Natural killer cell treated with Interleukin-12 subunit alpha and Interleukin-12 subunit beta and Interleukin-15 and Interleukin-18, amount 100 ng/mL, for 72 hours (primary cell): Measurements from ENCODE around the gene POLR3H. TPM values are rescaled to one million over a fixed set of nuclear protein-coding genes. Genes with fewer than 3 reads are reported as not detected.

Experiments used
- ATAC-seq, 2 donors: fragments of 150-1000 bp; cut with Tn5 transposase in 1 of 2; sonication (Bioruptor Pico), chemical (Tn5 transposase) in 1 of 2; 2 replicates each; pipeline ENCODE4 v1.10.0; 2021
- DNase-seq: peaks from one replicate; pipeline ENCODE4 v3.0.0; 2022; ENCODE audit warnings: low spot score
- H3K27ac Mint-ChIP-seq, 2 donors: 1 replicate in 1 of 2; 2 replicates in 1 of 2; pipeline ENCODE4 v1.8.0; 2022; ENCODE audit warnings: mixed read lengths in 2 of 2, mild to moderate bottlenecking in 1 of 2, moderate library complexity in 1 of 2
- H3K27me3 Mint-ChIP-seq, 2 donors: 1 replicate in 1 of 2; 2 replicates in 1 of 2; pipeline ENCODE4 v1.8.0; 2022; ENCODE audit warnings: mixed read lengths in 2 of 2
- H3K36me3 Mint-ChIP-seq: one replicate; pipeline ENCODE4 v1.8.0; 2022; ENCODE audit warnings: mixed read lengths
- H3K4me1 Mint-ChIP-seq, 2 donors: 1 replicate in 1 of 2; 2 replicates in 1 of 2; pipeline ENCODE4 v1.8.0; 2022; ENCODE audit warnings: low read depth in 2 of 2, mixed read lengths in 2 of 2, mild to moderate bottlenecking in 1 of 2
- H3K4me3 Mint-ChIP-seq: one replicate; pipeline ENCODE4 v1.8.0; 2022; ENCODE audit warnings: mixed read lengths
- H3K9me3 Mint-ChIP-seq: 2 replicates; pipeline ENCODE4 v1.8.0; 2022; ENCODE audit warnings: mixed read lengths
- total RNA-seq, 2 donors: library from RNA; stranded (reverse); gene quantifications; one replicate each; pipeline ENCODE4 v1.2.3, GENCODE V29; 2022

POLR3H gene
- total RNA-seq, 2 donors from 2014 or later = 42.5 to 84.0 TPM

DNA sequence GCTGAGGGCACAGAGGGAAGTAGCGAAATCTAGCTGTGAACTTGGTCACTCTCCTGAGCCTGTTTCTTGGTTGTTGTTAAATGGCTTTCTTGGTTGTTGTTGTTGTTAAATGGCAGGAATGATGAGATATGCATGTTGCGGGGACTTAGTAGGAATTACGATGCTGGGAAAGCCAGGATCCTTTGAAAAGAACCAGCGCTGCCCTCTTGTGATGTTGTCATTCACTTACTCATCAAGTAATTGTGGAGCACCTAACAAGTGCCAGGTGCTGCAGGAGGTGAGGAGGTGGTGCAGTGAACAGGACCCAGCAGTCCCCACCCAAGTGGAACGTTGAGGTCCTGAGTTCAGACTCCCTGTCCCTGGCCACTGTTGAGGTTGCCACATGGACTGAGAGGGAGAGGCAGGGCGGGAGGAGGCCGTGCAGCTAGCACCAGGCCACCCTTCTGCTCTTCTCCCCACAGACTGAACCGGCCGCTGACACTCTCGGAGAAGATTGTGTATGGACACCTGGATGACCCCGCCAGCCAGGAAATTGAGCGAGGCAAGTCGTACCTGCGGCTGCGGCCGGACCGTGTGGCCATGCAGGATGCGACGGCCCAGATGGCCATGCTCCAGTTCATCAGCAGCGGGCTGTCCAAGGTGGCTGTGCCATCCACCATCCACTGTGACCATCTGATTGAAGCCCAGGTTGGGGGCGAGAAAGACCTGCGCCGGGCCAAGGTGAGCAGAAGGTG lies 36.8 kb downstream of the POLR3H start:
- H3K36me3 Mint-ChIP-seq = peaks cover 6% of the 10 kb centered on the region
- DNase-seq (no peak), ATAC-seq (no peak)
- no peak overlapping the region for H3K4me3 Mint-ChIP-seq
- peaks cover 0 to 2% of the 10 kb centered on the region in 2 donors for H3K4me1 Mint-ChIP-seq
- H3K9me3 Mint-ChIP-seq = no peaks in the 10 kb centered on the region
- no peaks in the 10 kb centered on the region for H3K27me3 Mint-ChIP-seq
- H3K27ac Mint-ChIP-seq = no peak overlapping the region

DNA sequence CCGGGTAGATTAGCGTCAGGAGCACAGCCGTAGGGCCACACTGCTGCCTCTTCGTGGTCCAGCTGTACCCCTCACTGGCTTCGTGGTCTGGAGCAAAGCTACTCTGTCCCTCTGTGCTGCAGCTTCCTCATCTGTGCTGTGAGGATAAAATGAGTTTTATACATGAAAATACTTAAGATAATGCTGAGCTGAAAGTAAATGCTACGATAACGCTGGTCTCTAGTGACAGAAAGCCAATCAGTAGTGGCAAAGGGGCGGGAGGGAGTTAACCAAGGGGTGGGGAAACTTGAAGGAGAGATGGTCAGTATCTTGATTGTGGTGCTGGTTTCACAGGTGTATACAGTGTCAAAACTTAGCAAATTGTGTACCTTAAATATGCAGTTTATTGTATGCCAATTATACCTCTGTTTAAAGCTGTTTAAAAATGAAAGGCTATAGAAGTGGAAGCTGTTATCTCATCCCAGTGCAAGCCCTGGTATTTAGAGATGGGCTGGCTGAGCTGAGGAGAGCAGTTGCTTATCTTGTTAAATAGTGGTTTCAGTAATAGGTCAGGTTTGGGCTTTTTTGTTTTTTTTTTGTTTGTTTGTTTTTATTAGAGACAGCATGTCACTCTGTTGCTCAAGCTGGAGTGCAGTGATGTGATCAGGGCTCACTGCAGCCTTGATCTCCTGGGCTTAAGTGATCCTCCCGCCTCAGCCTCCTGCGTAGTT lies 38.6 kb downstream of the POLR3H start:
- Mint-ChIP-seq H3K9me3 (no peaks in the 10 kb centered on the region), H3K36me3 (no peaks in the 10 kb centered on the region), H3K27ac (no peak overlapping the region), H3K27me3 (no peaks in the 10 kb centered on the region), H3K4me1 (peaks cover 0 to 2% of the 10 kb centered on the region in 2 donors), H3K4me3 (no peak overlapping the region)
- DNase-seq (no peak), ATAC-seq (no peak)

DNA sequence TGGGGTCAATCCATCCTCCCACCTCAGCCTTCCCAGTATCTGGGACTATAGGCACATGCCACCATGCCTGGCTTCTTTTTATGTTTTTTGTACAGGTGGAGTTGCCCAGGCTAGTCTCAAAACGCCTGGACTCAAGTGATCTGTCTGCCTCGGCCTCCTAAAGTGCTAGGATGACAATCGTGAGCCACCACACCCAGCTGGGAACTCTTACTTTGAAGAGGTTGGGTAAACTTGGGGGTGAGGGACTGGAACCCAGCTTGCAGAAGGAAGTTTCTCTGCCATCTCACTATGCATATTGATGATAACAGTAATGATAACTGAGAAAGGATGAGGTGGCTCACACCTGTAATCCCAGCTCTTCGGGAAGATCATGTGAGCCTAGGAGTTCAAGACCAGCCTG lies 39.5 kb downstream of the POLR3H start:
- Mint-ChIP-seq H3K27ac (no peak overlapping the region), H3K36me3 (no peaks in the 10 kb centered on the region)

DNA sequence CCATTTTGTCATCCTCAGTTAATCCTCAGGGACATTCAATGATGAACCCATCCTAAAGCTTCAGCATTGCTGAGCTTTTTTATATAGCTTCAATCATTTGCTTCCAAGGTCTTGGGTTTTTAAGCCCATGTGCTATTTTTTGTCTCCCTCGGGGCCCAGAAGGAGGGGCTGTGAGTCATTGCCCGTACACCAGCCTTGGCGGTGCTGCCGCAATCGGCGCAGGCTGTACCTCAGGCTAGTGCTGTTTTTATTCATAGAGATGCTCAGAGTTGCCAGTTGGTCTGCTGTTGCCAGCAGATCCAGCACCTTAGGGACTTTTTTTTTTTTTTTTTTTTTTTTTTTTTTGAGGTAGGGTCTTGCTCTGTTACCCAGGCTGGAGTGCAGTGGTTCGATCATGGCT lies 39.9 kb downstream of the POLR3H start:
- Mint-ChIP-seq H3K27me3 (no peaks in the 10 kb centered on the region), H3K36me3 (no peaks in the 10 kb centered on the region), H3K9me3 (no peaks in the 10 kb centered on the region), H3K4me3 (no peak overlapping the region), H3K4me1 (peaks cover 0 to 2% of the 10 kb centered on the region in 2 donors), H3K27ac (no peak overlapping the region)
- DNase-seq (no peak), ATAC-seq (no peak)

More for the DNA sequence above, 39.5 kb downstream of the POLR3H start:
- H3K4me1 Mint-ChIP-seq = peaks cover 0 to 2% of the 10 kb centered on the region in 2 donors
- H3K27me3 Mint-ChIP-seq = no peaks in the 10 kb centered on the region
- ATAC-seq (no peak), DNase-seq (no peak)
- H3K9me3 Mint-ChIP-seq = no peaks in the 10 kb centered on the region
- H3K4me3 Mint-ChIP-seq = no peak overlapping the region

DNA sequence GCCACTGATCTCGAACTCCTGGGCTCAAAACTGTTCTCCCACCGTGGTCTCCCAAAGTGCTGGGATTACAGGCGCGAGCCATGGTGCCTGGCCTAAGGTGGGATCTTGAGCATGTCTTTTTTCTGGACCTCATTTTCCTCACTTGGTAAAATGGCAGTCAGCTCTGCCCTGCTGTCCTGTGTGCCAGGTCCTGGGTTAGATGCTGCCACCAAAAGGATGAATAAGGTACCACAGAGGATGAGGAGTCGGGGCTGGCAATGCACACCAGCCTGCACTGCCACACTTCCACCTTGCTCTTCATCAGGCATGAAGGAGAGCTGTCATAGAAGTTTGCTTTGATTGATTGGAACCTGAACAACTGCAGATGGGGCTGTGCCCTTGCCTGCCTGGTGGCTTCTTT lies 43.1 kb downstream of the POLR3H start:
- no peak for DNase-seq
- H3K4me3 Mint-ChIP-seq = no peak overlapping the region
- H3K4me1 Mint-ChIP-seq = peaks cover 0 to 4% of the 10 kb centered on the region in 2 donors
- H3K36me3 Mint-ChIP-seq = no peaks in the 10 kb centered on the region
- H3K27me3 Mint-ChIP-seq = no peaks in the 10 kb centered on the region
- peak in 1 of 2 donors; percentile 47 for ATAC-seq
- no peaks in the 10 kb centered on the region for H3K9me3 Mint-ChIP-seq
- peak overlapping the region in 1 of 2 donors; percentile 43 for H3K27ac Mint-ChIP-seq

DNA sequence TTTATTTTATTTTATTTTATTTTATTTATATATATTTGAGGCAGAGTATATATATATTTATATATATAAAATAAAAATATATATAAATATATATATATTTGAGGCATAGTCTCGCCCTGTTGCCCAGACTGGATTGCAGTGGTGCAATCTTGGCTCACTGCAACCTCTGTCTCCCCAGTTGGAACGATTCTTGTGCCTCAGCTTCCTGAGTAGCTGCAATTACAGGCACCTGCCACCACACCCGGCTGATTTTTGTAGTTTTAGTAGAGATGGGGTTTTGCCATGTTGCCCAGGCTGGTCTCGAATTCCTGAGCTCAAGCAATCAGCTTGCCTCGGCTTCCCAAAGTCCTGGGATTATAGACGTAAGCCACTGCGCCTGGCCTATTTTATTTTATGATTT lies 44.0 kb downstream of the POLR3H start:
- H3K4me1 Mint-ChIP-seq = peaks cover 0 to 4% of the 10 kb centered on the region in 2 donors
- no peak overlapping the region for H3K27ac Mint-ChIP-seq
- H3K4me3 Mint-ChIP-seq = no peak overlapping the region
- no peaks in the 10 kb centered on the region for H3K9me3 Mint-ChIP-seq
- ATAC-seq (no peak), DNase-seq (no peak)
- no peaks in the 10 kb centered on the region for H3K36me3 Mint-ChIP-seq
- no peaks in the 10 kb centered on the region for H3K27me3 Mint-ChIP-seq

DNA sequence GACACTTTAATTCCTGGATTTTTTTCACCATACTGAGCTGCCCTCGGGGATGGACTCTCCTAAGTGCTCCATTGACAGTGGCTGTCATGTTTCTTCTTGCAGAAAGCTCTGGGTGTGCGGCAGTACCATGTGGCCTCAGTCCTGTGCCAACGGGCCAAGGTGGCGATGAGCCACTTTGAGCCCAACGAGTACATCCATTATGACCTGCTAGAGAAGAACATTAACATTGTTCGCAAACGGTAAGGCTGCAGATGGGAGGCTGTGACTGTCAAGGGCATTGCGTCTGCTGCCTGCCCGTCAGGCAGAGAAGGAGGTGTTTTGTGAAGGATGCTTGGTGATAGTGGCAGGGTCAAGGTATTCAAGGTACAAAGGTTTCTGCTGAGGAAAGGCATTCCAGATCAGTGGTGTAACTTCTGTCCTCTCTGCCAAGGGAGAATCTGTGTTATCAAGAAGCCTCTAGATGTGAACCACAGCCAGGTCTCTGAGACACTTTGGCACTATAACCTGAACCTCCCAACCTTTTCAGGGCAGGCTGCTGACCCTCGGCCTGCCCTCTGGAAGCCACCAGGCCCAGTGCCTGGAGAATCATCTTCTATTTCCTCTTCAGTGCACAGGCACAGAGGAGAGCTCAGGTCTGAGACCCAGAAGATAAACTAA lies 44.5 kb downstream of the POLR3H start:
- Mint-ChIP-seq H3K4me3 (no peak overlapping the region), H3K27me3 (no peaks in the 10 kb centered on the region), H3K4me1 (peaks cover 0 to 4% of the 10 kb centered on the region in 2 donors), H3K36me3 (no peaks in the 10 kb centered on the region), H3K9me3 (no peaks in the 10 kb centered on the region), H3K27ac (no peak overlapping the region)
- DNase-seq (no peak), ATAC-seq (no peak)

DNA sequence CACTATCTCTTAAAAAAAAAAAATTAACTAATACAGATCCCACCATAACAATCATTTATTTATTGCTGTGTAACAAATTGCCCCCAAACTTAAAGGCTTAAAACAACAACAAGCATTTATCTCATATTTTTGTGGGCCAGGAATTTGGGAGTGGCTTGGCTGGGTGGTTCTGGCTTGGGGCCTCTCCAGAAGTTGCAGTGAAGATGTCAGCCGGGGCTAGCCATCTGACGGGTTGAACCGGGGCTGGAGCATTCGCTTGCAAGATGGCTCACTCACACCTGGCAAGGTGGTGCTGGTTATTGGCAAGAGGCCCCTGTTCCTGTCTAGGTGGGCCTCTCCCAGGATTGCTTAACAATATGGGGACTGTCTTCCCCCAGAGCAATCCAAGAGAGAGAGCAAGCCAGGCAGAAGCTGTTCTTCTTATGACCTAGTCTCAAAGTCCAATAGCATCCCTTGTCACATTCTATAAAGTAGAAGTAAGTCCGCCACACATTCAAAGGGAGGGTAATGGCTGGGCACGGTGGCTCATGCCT lies 45.9 kb downstream of the POLR3H start:
- Mint-ChIP-seq H3K27me3 (no peaks in the 10 kb centered on the region), H3K4me3 (no peak overlapping the region), H3K9me3 (no peaks in the 10 kb centered on the region), H3K27ac (no peak overlapping the region), H3K36me3 (no peaks in the 10 kb centered on the region), H3K4me1 (peaks cover 0 to 4% of the 10 kb centered on the region in 2 donors)
- no peak for DNase-seq
- no peak for ATAC-seq

DNA sequence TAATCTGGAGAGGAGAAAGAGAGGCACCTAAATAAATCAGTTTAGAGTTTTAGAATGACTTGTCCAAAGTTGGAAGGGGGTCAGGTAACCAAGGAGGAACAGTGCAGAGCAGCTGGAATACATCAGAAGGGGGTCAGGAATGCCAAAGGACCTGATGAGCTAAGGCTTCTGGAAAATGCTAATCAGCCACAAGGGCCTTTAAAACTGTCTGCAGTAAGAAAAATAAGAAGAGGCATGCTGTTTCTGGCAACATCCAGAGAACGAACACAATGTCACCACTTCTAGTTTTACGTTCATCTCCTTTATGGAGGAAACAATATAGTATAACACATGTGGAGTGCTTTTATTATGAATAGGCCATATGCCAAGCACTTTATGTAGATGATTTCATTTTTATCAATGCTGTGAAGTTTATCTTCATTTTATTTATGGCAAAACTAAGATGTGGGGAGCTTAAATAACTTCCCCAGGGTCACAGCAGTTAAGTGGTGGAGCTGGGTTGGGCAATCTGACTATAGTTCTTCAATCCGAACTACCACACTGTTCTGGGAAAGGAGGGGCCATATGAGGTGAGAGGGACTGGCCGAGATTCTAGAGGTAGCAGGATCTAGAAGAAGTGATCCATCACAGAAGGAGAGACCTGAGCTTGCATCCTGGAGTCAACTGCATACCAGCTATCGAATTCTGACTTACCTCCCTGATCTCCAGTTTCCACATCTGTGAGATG lies 52.7 kb downstream of the POLR3H start:
- Mint-ChIP-seq H3K4me3 (no peak overlapping the region), H3K9me3 (no peaks in the 10 kb centered on the region), H3K36me3 (no peaks in the 10 kb centered on the region), H3K27me3 (no peaks in the 10 kb centered on the region), H3K4me1 (peaks cover 13 to 14% of the 10 kb centered on the region in 2 donors), H3K27ac (no peak overlapping the region)
- ATAC-seq = no peak
- no peak for DNase-seq

DNA sequence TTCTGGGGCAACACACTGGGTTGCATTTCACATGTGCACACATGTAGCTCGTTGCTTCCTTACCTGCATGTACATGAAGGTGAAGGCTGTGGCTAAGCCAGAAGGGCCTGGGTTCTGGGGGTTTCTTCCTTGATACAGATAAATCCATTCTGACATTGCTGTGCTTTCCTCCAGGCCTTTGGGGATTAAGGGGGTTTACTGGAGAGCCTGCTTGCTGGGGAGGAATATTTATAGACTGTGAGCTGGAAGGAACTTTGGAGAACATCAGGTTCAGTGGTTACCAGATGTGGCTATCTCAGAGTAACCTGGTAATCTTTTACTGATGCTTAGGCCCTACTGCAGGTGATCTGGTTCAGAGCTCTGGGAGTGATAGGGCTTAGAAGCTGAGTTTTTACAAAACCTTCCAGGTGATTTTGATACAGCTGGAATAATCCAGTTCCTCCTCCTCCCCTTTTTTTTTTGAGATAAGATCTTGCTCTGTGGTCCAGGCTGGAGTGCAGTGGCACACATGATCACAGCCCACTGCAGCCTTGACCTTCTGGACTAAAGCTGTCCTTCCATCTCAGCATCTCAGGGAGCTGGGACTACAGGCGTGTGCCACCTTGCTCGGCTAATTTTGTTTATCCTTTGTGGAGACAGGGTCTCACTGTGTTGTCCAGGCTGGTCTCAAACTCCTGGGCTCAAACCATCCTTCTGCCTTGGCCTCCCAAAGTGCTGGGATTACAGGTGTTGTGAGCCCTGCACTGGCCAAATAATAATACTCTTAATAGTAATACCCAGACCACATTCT lies 55.5 kb downstream of the POLR3H start:
- ATAC-seq (no peak), DNase-seq (no peak)
- no peaks in the 10 kb centered on the region for H3K36me3 Mint-ChIP-seq
- no peaks in the 10 kb centered on the region for H3K9me3 Mint-ChIP-seq
- no peak overlapping the region for H3K27ac Mint-ChIP-seq
- no peak overlapping the region for H3K4me3 Mint-ChIP-seq
- no peaks in the 10 kb centered on the region for H3K27me3 Mint-ChIP-seq
- peaks cover 16% of the 10 kb centered on the region in 2 donors for H3K4me1 Mint-ChIP-seq

DNA sequence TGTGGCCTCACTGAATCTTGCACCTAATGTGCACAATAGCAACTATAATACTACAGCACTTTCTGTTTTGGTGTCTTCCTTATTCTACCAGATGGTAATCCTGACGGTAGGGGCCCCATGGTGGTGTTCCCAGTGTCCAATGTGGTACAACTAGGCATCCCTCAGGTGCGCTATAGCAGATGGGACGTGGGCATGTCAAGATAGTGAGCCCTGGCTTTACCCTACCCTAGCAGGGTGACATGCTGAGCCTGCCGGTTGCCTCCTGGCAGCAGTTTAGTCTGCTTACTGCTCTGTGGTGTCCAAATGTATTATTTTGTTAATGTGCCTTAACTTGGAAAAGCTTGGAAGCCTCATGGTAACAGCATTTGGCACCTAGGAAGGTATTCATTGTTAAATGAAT lies 56.2 kb downstream of the POLR3H start:
- peaks cover 16 to 18% of the 10 kb centered on the region in 2 donors for H3K4me1 Mint-ChIP-seq

DNA sequence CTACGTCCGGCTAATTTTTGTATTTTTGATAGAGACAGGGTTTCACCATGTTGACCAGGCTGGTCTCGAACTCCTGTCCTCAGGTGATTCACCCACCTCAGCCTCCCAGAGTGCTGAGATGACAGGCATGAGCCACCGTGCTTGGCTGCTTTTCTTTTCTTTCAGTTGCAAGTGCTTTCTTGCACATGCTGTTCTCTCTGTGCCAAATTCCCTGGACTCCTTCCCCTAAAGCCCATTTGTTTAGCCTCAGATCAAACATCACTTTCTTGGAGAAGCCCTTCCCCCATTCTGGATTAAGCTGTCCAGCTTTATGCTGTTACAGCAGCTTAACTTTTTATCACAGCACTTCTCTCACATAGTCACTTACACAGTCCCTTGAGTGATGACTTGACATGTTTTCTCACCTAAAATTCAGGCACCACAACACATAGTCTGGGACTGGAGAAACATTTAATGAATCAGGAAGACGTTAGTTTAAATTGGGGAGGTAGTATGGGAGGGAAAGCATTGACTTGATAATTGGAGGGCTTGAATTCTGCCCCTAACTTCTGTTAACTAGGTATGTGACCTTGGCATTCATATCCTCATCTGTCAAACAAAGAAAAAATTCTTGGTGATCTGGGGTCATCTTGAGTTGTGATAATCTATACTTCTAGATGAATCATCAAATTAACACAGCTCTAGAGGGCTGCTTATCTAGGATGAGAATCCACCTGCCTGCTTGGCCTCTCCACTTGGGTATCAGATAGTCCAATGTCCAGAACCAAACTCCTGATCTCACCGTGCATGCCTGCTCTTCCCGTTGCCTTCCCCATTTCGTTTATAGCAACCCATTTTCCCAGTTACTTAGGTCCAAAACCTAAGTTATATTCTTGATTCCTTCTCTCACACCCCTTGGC lies 57.0 kb downstream of the POLR3H start:
- peaks cover 22 to 26% of the 10 kb centered on the region in 2 donors for H3K4me1 Mint-ChIP-seq
- no peak for DNase-seq
- no peak for ATAC-seq
- peak overlapping the region in 1 of 2 donors; percentile 8 for H3K27ac Mint-ChIP-seq
- no peaks in the 10 kb centered on the region for H3K36me3 Mint-ChIP-seq
- H3K9me3 Mint-ChIP-seq = no peaks in the 10 kb centered on the region
- no peak overlapping the region for H3K4me3 Mint-ChIP-seq
- no peaks in the 10 kb centered on the region for H3K27me3 Mint-ChIP-seq

More for the DNA sequence above, 56.2 kb downstream of the POLR3H start:
- Mint-ChIP-seq H3K9me3 (no peaks in the 10 kb centered on the region), H3K27me3 (no peaks in the 10 kb centered on the region), H3K36me3 (no peaks in the 10 kb centered on the region), H3K4me3 (no peak overlapping the region), H3K27ac (peak overlapping the region in 1 of 2 donors; percentile 8)
- DNase-seq = no peak
- no peak for ATAC-seq
